ENCODE results near the gene RNF2. TPM values are rescaled to one million over a fixed set of nuclear protein-coding genes. Genes with fewer than 3 reads are reported as not detected.

The RNF2 gene
- total RNA-seq, 1 experiment from 2014 or later = 39.1 TPM

GRCh38 chr1:185110145-185110544 is 64.8 kb downstream of the RNF2 start:
- no peaks in the 10 kb centered on the region for H3K9me2 ChIP-seq (ENCODE audit: insufficient read depth)
- POLR2A ChIA-PET = no interaction called here
- no peak overlapping the region for H3K4me3 ChIP-seq (replicated peaks in 1 of 2; ENCODE audit: low read depth in 1 of 2, low read length in 2 of 2)
- BruUV-seq (replicated peaks) = no TSS peak
- no peak overlapping the region for H3K9ac ChIP-seq (ENCODE audit: low read length)
- intact Hi-C loops (cut with micrococcal nuclease) = no loop called here
- H3K4me2 ChIP-seq (ENCODE audit: low read length) = no peak overlapping the region
- CTCF ChIA-PET = no interaction called here
- no peak for DNase-seq (ENCODE audit: low read depth, low spot score)
- no peak overlapping the region for H3K27ac ChIP-seq (ENCODE audit: low read depth, low read length)
- no peak for TF ChIP-seq EZH2phosphoT487 (IDR thresholded peaks at IDR 0.05; ENCODE audit: borderline replicate concordance)
- no peak for TF ChIP-seq ZNF274 (IDR thresholded peaks at IDR 0.05; ENCODE audit: low read depth, low read length)
- TF ChIP-seq YY1 (IDR thresholded peaks at IDR 0.05; ENCODE audit: extremely low read depth, insufficient replicate concordance, low read depth, low read length) = no peak
- TF ChIP-seq JUND (IDR thresholded peaks at IDR 0.05) = no peak
- TF ChIP-seq EZH2 (IDR thresholded peaks at IDR 0.05) = no peak
- TF ChIP-seq POLR2AphosphoS5 (IDR thresholded peaks at IDR 0.05; ENCODE audit: low read depth, low read length) = no peak
- no peak for TF ChIP-seq CBX3 (IDR thresholded peaks at IDR 0.05; ENCODE audit: low read depth)
- TF ChIP-seq SRF (IDR thresholded peaks at IDR 0.05; ENCODE audit: low read depth) = no peak
- TF ChIP-seq MAX (IDR thresholded peaks at IDR 0.05) = no peak
- no peak for TF ChIP-seq ZBTB33 (IDR thresholded peaks at IDR 0.05; ENCODE audit: extremely low read depth, insufficient replicate concordance, low read length)
- TF ChIP-seq CTCF (IDR thresholded peaks at IDR 0.05 in 2 of 3, conservative IDR thresholded peaks at IDR 0.05 in 1 of 3; ENCODE audit: borderline replicate concordance in 1 of 3, insufficient read depth in 1 of 3, low read depth in 2 of 3, low read length in 2 of 3) = no peak
- TF ChIP-seq CEBPB (IDR thresholded peaks at IDR 0.05; ENCODE audit: low read depth) = no peak
- no peak for TF ChIP-seq REST (IDR thresholded peaks at IDR 0.05; ENCODE audit: low read depth)
- TF ChIP-seq ZFX (IDR thresholded peaks at IDR 0.05) = no peak
- TF ChIP-seq SP1 (IDR thresholded peaks at IDR 0.05; ENCODE audit: low read depth) = no peak
- H3K36me3 ChIP-seq (ENCODE audit: control insufficient read depth in 1 of 2, insufficient read depth in 2 of 2, low read length in 2 of 2) = no peaks in the 10 kb centered on the region
- RAD21 ChIA-PET (ENCODE audit: low non-redundant PET in 1 of 2, low total read pairs in 2 of 2, uncharacterized antibody in 2 of 2, unreplicated experiment in 2 of 2) = no interaction called here
- no peak overlapping the region for H2AFZ ChIP-seq (ENCODE audit: low read depth, low read length, poor library complexity, severe bottlenecking)
- no peaks in the 10 kb centered on the region for H4K20me1 ChIP-seq (ENCODE audit: insufficient read depth)
- ATAC-seq = no peak
- no peaks in the 10 kb centered on the region; a peak in 1 of 4 replicates for H3K9me3 ChIP-seq (ENCODE audit: control insufficient read depth in 1 of 2, insufficient read depth in 1 of 2, low read depth in 1 of 2, low read length in 2 of 2)
- no peaks in the 10 kb centered on the region for H3K27me3 ChIP-seq (ENCODE audit: insufficient read depth, low read length)
- no peaks in the 10 kb centered on the region for H3K4me1 ChIP-seq (ENCODE audit: control insufficient read depth in 1 of 2, insufficient read depth in 2 of 2, low read length in 2 of 2)
- no peaks in the 10 kb centered on the region for H3K79me2 ChIP-seq (ENCODE audit: insufficient read depth, low read length)

Data from HCT116 (cell line).